Chondrocyte (in vitro differentiated cells): ENCODE results near the gene MMP2. TPM values are rescaled to one million over a fixed set of nuclear protein-coding genes. Genes with fewer than 3 reads are reported as not detected.

Source experiments
- DNase-seq: peaks from one replicate; pipeline ENCODE4 v3.0.0; 2021; ENCODE audit warnings: mixed read lengths, low spot score
- H3K27ac Mint-ChIP-seq: one replicate; pipeline ENCODE4 v1.8.0; 2021; ENCODE audit warnings: mild to moderate bottlenecking, moderate library complexity, mixed read lengths; ENCODE audit not compliant: unreplicated experiment
- H3K27me3 Mint-ChIP-seq: 2 replicates; pipeline ENCODE4 v1.8.0; 2021; ENCODE audit warnings: low read depth, mixed read lengths
- H3K36me3 Mint-ChIP-seq: 2 replicates; pipeline ENCODE4 v1.8.0; 2021; ENCODE audit warnings: low read depth, mixed read lengths
- H3K4me1 Mint-ChIP-seq: 2 replicates; pipeline ENCODE4 v1.8.0; 2021; ENCODE audit warnings: low read depth, mild to moderate bottlenecking, mixed read lengths
- H3K4me3 Mint-ChIP-seq: one replicate; pipeline ENCODE4 v1.8.0; 2021; ENCODE audit warnings: mild to moderate bottlenecking, moderate library complexity, mixed read lengths; ENCODE audit not compliant: unreplicated experiment
- H3K9me3 Mint-ChIP-seq: 2 replicates; pipeline ENCODE4 v1.8.0; 2021; ENCODE audit warnings: low read depth, mixed read lengths
- CTCF ChIP-seq: fragments of 200-600 bp; sonication (generic); IDR thresholded peaks from 2 replicates; pipeline ENCODE4 v1.5.0; 2021; ENCODE audit warnings: antibody characterized with exemption, mild to moderate bottlenecking, moderate library complexity
- total RNA-seq: library from RNA; stranded (reverse); gene quantifications from 3 replicates; pipeline ENCODE4 v1.2.1, GENCODE V29; 2021

The MMP2 gene
- total RNA-seq, 1 donor from 2014 or later, result 227 TPM

DNA sequence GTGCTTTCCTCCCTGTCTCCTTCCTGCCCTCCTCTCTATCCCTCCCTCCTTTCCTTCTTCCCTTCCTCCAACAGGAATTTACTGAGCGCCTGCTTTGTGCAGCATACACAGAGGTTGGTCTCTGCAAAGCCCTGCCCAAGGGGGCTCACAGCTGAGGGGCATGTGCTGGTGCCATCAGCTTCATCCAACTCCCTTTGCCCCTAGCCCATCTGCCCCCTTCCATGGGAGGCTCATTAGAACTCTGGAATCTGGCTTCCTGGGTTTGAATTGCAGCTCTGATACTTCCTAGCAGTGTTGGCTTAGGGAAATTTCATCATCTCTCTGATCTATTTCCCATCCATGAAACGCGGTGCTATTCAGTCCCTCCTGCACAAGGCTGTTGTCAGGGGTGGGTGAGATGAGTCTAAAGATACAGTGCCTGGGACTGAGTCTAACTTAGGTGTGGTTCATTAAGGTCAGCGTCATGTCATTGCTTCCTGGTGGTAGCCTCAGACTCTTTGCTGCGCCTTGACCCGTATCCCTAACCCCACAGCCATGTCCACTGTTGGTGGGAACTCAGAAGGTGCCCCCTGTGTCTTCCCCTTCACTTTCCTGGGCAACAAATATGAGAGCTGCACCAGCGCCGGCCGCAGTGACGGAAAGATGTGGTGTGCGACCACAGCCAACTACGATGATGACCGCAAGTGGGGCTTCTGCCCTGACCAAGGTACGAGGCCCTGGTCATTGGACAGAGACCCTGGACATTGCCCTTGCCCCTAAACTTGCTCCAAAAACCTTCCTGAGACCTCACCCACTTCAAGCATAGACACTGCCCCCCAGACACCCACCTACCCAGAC lies 10.3 kb downstream of the MMP2 start:
- peaks cover 41% of the 10 kb centered on the region for H3K36me3 Mint-ChIP-seq
- no peak overlapping the region for H3K4me3 Mint-ChIP-seq
- no peak for DNase-seq
- H3K9me3 Mint-ChIP-seq, result peaks cover 3% of the 10 kb centered on the region
- no peak overlapping the region for H3K27ac Mint-ChIP-seq
- H3K27me3 Mint-ChIP-seq, result no peaks in the 10 kb centered on the region
- H3K4me1 Mint-ChIP-seq, result peaks cover 29% of the 10 kb centered on the region
- TF ChIP-seq CTCF, result no peak

GRCh38 chr16:55489956-55490265 lies 10.9 kb downstream of the MMP2 start:
- DNase-seq, result no peak
- peaks cover 37% of the 10 kb centered on the region for H3K36me3 Mint-ChIP-seq
- TF ChIP-seq CTCF, result no peak
- peaks cover 35% of the 10 kb centered on the region for H3K4me1 Mint-ChIP-seq
- no peaks in the 10 kb centered on the region for H3K9me3 Mint-ChIP-seq
- H3K27ac Mint-ChIP-seq, result no peak overlapping the region
- H3K27me3 Mint-ChIP-seq, result no peaks in the 10 kb centered on the region
- H3K4me3 Mint-ChIP-seq, result no peak overlapping the region

DNA sequence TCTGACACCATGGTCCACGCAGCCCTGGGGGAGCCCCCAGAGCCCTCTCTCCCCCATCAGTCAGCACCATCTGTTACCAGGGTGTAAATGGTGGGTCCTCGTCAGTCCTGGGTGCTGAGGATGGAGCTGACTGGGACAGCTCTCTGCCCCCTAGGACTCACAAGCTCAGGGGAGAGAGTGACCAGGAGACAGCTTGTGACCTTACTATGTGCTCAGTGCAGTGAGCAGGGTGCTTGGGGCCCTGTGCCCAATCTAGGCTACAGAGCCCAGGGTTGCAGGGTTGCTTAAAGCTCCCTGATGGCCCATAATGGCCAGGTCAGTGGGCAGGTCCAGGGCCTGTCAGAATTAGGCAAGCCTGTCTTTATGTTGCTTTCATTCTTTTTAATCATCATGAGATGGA lies 11.3 kb downstream of the MMP2 start:
- Mint-ChIP-seq H3K27me3 (no peaks in the 10 kb centered on the region), H3K36me3 (peaks cover 36% of the 10 kb centered on the region), H3K4me1 (peaks cover 39% of the 10 kb centered on the region), H3K9me3 (no peaks in the 10 kb centered on the region), H3K27ac (no peak overlapping the region), H3K4me3 (no peak overlapping the region)
- TF ChIP-seq CTCF, result no peak
- DNase-seq, result no peak

DNA sequence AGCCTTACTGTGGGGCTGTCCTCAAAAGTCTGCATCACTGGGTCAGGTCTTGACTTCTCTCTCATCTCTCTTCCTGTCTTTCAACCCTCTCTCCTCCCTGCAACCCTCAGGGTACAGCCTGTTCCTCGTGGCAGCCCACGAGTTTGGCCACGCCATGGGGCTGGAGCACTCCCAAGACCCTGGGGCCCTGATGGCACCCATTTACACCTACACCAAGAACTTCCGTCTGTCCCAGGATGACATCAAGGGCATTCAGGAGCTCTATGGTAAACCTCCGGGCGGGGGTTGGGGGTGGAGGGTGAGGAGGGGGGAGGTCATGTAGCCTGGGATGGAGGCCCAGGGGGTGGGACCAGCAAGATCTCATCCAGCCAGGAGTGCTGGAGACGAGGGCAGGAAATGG lies 12.7 kb downstream of the MMP2 start:
- peaks cover 34% of the 10 kb centered on the region for H3K4me1 Mint-ChIP-seq
- peaks cover 30% of the 10 kb centered on the region for H3K36me3 Mint-ChIP-seq
- H3K4me3 Mint-ChIP-seq, result no peak overlapping the region

GRCh38 chr16:55492756-55493380 lies 13.9 kb downstream of the MMP2 start:
- no peak overlapping the region for H3K27ac Mint-ChIP-seq
- H3K27me3 Mint-ChIP-seq, result no peaks in the 10 kb centered on the region
- H3K4me1 Mint-ChIP-seq, result peaks cover 29% of the 10 kb centered on the region
- DNase-seq, result no peak
- no peak overlapping the region for H3K4me3 Mint-ChIP-seq
- peaks cover 23% of the 10 kb centered on the region for H3K36me3 Mint-ChIP-seq
- TF ChIP-seq CTCF, result no peak
- H3K9me3 Mint-ChIP-seq, result no peaks in the 10 kb centered on the region

More for the DNA sequence above, 12.7 kb downstream of the MMP2 start:
- DNase-seq, result no peak
- Mint-ChIP-seq H3K27ac (no peak overlapping the region), H3K9me3 (no peaks in the 10 kb centered on the region), H3K27me3 (no peaks in the 10 kb centered on the region)
- TF ChIP-seq CTCF, result no peak
